Upper lobe of right lung (tissue), 1 donor: ENCODE results near the gene LRMDA. TPM values are rescaled to one million over a fixed set of nuclear protein-coding genes. Genes with fewer than 3 reads are reported as not detected.

Experiments used
- ATAC-seq: fragments of 200-7000 bp; cut with Tn5 transposase; one replicate; pipeline ENCODE4 v1.9.1; 2020; ENCODE audit warnings: mild to moderate bottlenecking, moderate library complexity
- DNase-seq: peaks from one replicate; pipeline ENCODE4 v3.0.0-alpha.2; 2020
- H3K27ac ChIP-seq: fragments of 200-600 bp; one replicate; pipeline ENCODE4 v1.8.0; 2022
- H3K27me3 ChIP-seq: fragments of 200-600 bp; one replicate; pipeline ENCODE4 v1.8.0; 2022; ENCODE audit warnings: mild to moderate bottlenecking
- H3K36me3 ChIP-seq: fragments of 200-600 bp; one replicate; pipeline ENCODE4 v1.8.0; 2022
- H3K4me1 ChIP-seq: fragments of 200-600 bp; one replicate; pipeline ENCODE4 v1.8.0; 2022
- H3K4me3 ChIP-seq: fragments of 200-600 bp; one replicate; pipeline ENCODE4 v1.8.0; 2022; ENCODE audit warnings: mild to moderate bottlenecking
- H3K9me3 ChIP-seq: fragments of 200-600 bp; one replicate; pipeline ENCODE4 v1.8.0; 2022
- intact Hi-C: fragments of 100-400 bp; cut with DNase I; formaldehyde crosslinking; loops from one replicate; pipeline ENCODE4 v1.11.0; 2022
- total RNA-seq: library from RNA; stranded (reverse); fragmentation: NEBNext Ultra II Directional; extraction: Animal tissue kit (Norgen Biotek cat#: 25700); gene quantifications from one replicate; pipeline ENCODE4 v1.2.1, GENCODE V29; 2021
- TF ChIP-seq, protein P1 (sequence below): fragments of 200-600 bp; IDR thresholded peaks from one replicate; pipeline ENCODE4 v1.8.0; 2022; ENCODE audit warnings: antibody characterized with exemption
- donor health status: DM: no; HTN: yes; CAD: no; lungs with severe emphysema.

The LRMDA gene
- total RNA-seq, 1 donor from 2014 or later = 20.0 TPM

GRCh38 chr10:76333326-76333725 is 901.9 kb downstream of the LRMDA start:
- DNase-seq = no peak
- no peaks in the 10 kb centered on the region for H3K27me3 ChIP-seq
- H3K36me3 ChIP-seq = no peaks in the 10 kb centered on the region
- intact Hi-C loops = no loop called here
- no peak for ATAC-seq
- TF ChIP-seq, protein P1, sequence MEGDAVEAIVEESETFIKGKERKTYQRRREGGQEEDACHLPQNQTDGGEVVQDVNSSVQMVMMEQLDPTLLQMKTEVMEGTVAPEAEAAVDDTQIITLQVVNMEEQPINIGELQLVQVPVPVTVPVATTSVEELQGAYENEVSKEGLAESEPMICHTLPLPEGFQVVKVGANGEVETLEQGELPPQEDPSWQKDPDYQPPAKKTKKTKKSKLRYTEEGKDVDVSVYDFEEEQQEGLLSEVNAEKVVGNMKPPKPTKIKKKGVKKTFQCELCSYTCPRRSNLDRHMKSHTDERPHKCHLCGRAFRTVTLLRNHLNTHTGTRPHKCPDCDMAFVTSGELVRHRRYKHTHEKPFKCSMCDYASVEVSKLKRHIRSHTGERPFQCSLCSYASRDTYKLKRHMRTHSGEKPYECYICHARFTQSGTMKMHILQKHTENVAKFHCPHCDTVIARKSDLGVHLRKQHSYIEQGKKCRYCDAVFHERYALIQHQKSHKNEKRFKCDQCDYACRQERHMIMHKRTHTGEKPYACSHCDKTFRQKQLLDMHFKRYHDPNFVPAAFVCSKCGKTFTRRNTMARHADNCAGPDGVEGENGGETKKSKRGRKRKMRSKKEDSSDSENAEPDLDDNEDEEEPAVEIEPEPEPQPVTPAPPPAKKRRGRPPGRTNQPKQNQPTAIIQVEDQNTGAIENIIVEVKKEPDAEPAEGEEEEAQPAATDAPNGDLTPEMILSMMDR = no peak
- H3K27ac ChIP-seq = no peak overlapping the region
- no peak overlapping the region for H3K4me3 ChIP-seq
- H3K4me1 ChIP-seq = peaks cover 7% of the 10 kb centered on the region
- H3K9me3 ChIP-seq = no peaks in the 10 kb centered on the region

GRCh38 chr10:76333796-76334195 is 902.4 kb downstream of the LRMDA start:
- TF ChIP-seq, protein P1 = no peak
- DNase-seq = no peak
- intact Hi-C loops = no loop called here
- no peaks in the 10 kb centered on the region for H3K27me3 ChIP-seq
- ATAC-seq = no peak
- H3K27ac ChIP-seq = no peak overlapping the region
- no peaks in the 10 kb centered on the region for H3K36me3 ChIP-seq
- peaks cover 7% of the 10 kb centered on the region for H3K4me1 ChIP-seq
- H3K9me3 ChIP-seq = no peaks in the 10 kb centered on the region
- no peak overlapping the region for H3K4me3 ChIP-seq

- Histone ChIP-seq H3K27me3 (no peaks in the 10 kb centered on the region), H3K36me3 (no peaks in the 10 kb centered on the region), H3K9me3 (no peaks in the 10 kb centered on the region), H3K4me1 (peaks cover 7% of the 10 kb centered on the region), H3K27ac (no peak overlapping the region), H3K4me3 (no peak overlapping the region)
- ATAC-seq (no peak), DNase-seq (no peak)
- TF ChIP-seq, protein P1 = no peak
- intact Hi-C loops = no loop called here
Measured at GRCh38 chr10:76334255-76334654, 902.8 kb downstream of the LRMDA start.

GRCh38 chr10:76336213-76336963 is 905.0 kb downstream of the LRMDA start:
- Histone ChIP-seq H3K9me3 (no peaks in the 10 kb centered on the region), H3K36me3 (no peaks in the 10 kb centered on the region), H3K4me3 (no peak overlapping the region), H3K27me3 (no peaks in the 10 kb centered on the region), H3K4me1 (peaks cover 7% of the 10 kb centered on the region), H3K27ac (no peak overlapping the region)
- TF ChIP-seq, protein P1 = no peak
- ATAC-seq = no peak
- no peak for DNase-seq
- intact Hi-C loops = no loop called here

GRCh38 chr10:76337641-76338040 is 906.2 kb downstream of the LRMDA start:
- Histone ChIP-seq H3K9me3 (no peaks in the 10 kb centered on the region), H3K4me3 (no peak overlapping the region), H3K27ac (no peak overlapping the region), H3K27me3 (no peaks in the 10 kb centered on the region), H3K36me3 (no peaks in the 10 kb centered on the region), H3K4me1 (peaks cover 7% of the 10 kb centered on the region)
- DNase-seq = no peak
- TF ChIP-seq, protein P1 = no peak
- ATAC-seq = no peak
- intact Hi-C loops = no loop called here
